Superior temporal gyrus (tissue), 1 donor: Measurements from ENCODE around the gene SCCPDH.
"Not testable (repeated sequence)": the region's sequence is repeated elsewhere in the genome, so short reads cannot be mapped to it uniquely, and the experiment has no call there.

Source experiments
- DNase-seq: peaks from one replicate; pipeline ENCODE4 v3.0.0-alpha.2; 2016; ENCODE audit errors: extremely low spot score

Gene SCCPDH

DNA sequence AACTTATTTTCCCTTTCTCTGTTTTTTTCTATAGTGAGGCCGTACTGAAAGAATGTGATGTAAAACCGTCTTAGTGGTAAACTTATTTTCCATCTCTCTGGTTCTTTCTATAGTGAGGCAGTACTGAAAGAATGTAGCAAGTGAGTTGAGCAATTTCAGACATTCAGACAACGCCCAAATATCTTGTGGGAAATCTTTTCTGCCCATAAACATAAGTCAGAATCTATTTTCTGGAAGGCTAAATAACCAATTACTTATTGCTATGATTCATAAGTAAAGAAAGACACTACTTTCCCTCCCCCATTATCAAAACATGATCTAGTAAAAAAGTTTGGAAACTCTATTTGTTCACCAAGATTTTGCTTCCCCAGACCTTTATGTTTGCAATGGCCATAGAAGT is 18.8 kb upstream of the SCCPDH start:
- DNase-seq = no peak

GRCh38 chr1:246708166-246708565 is 16.0 kb upstream of the SCCPDH start:
- DNase-seq = no peak

DNA sequence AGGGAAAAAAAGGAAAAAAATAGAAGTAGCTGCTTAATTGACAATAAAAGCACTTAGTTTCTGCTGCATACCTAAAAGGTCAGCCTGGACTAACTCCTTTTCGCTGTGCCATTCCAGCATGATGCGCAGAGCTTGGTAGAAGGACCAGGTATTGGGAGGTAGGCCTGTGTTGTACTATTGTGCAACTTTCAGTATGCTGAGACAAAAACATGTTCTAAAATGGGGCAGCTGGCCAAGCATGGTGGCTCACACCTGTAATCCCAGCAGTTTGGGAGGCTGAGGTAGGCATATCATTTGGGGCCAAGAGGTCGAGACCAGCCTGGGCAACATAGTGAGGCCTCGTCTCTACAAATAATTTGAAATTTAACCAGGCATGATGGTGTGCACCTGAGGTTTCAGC is 15.0 kb upstream of the SCCPDH start:
- DNase-seq = no peak

GRCh38 chr1:246709835-246710234 is 14.4 kb upstream of the SCCPDH start:
- DNase-seq = no peak

DNA sequence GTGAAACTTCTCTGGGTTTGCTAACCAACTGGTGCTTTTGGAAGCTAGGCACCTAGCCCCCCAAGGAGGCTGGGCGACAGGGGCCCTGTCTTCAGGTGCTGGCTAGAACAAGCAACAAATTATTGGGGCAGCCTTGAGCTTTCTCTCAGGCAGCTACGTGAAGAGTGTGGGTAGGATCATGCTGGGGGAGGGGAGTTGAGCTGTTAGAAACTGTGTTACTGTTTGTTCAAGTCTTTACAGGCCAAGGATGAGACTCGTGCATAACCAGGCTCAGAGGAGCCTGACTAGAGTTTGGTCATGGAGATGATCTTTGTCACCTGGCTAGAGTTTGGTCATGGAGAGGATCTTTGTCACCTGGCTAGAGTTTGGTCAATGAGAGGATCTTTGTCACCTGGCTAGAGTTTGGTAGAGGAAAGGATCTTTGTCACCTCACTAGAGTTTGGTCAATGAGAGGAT is 12.6 kb upstream of the SCCPDH start:
- no peak for DNase-seq

DNA sequence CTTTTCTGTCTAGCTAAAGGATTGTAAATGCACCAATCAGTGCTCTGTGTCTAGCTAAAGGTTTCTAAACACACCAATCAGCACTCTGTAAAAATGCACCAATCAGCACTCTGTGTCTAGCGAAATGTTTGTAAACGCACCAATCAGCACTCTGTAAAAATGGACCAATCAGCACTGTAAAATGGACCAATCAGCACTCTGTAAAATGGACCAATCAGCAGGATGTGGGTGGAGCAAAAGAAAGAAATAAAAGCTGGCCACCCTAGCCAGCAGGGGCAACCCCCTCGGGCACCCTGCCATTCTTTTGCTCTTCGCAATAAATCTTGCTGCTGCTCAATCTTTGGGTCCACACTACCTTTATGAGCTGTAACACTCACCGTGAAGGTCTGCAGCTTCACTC is 11.8 kb upstream of the SCCPDH start:
- DNase-seq = not testable (repeated sequence)

GRCh38 chr1:246719361-246719760 is 4.8 kb upstream of the SCCPDH start:
- not testable (repeated sequence) for DNase-seq

DNA sequence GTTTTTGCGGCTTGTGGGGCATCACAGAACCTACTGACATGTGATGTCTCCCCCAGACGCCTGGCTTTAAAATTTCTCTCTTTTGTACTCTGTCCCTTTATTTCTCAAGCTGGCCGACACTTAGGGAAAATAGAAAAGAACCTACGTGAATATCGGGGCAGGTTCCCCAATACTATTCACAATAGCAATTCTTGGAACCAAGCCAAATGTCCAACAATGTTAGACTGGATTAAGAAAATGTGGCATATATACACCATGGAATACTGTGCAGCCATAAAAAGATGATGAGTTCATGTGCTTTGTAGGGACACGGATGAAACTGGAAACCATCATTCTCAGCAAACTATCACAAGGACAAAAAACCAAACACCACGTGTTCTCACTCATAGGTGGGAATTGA is 3.4 kb upstream of the SCCPDH start:
- DNase-seq = not testable (repeated sequence)

- DNase-seq = no peak
These were observed 1.5 kb upstream of the SCCPDH start for GRCh38 chr1:246722720-246723119.

DNA sequence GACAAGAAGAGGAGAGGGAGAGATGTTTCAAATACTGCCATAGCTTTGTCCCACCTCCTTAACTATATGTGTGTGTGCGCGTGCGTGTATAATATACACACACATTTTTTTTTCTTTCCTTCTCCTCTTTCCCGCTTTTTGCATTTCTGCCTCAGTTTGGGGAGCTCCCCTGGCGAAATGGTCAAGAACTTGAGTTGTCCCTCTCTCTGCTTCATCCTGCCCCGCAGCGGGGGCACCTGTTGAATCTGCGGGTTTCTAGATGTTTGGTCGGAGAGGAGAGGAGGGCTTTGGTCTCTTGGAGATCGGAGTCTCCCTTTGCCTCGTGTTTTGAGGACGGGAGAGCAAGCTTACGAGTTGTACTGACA is 504 bp downstream of the SCCPDH start:
- peak; percentile 67 for DNase-seq

DNA sequence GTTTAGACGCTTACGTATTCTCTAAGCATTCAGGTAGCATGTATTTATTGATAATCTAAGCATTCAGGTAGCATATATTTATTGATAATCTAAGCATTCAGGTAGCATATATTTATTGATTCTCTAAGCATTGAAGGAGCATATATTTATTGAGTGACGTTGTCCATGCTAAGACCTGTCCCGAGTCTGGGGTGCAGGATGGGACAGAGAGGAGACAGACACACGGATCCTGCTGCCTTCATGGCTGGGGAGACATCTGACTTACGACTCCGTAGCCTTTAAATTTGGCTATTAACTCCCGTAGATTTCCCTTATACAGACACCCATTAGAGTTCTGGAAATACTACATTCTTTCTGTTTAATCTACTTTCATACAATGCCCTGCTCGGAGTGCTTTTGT is 982 bp downstream of the SCCPDH start:
- peak; percentile 26 for DNase-seq

DNA sequence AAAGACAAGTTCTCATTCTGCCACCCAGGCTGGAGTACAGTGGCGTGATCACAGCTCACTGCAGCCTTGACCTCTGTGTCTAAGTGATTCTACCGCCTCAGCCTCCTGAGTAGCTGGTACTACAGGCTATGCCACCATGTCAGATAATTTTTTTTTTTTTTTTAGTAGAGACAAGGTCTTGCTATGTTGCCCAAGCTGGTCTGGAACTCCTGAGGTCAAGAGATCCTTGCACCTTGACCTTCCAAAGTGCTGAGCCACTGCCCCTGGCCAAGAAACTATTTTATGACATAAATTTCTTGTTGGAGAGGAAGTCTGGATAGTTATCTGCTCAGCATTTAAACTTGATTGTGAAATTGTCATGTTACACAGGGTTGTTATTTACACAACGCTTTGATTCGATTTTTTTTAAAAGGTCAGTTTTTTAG is 2.1 kb downstream of the SCCPDH start:
- no peak for DNase-seq

DNA sequence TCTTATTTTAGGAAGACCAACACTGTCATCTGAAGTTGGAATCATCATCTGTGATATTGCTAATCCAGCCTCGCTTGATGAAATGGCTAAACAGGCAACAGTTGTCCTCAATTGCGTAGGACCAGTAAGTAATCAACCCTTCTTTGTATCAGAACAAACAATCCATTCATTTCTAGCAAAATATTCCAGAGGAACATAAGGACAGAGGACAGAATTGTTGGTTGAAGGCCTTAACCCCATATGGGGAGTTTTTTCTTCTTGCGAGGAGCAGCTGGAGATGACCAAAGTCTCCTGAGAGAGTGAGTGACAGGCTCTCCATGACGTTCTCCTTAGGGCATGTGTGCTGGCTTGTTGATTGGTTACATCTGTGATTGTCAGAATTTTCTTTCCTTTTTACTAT is 2.7 kb downstream of the SCCPDH start:
- peak; percentile 92 for DNase-seq

GRCh38 chr1:246727594-246727993 is 3.4 kb downstream of the SCCPDH start:
- no peak for DNase-seq

DNA sequence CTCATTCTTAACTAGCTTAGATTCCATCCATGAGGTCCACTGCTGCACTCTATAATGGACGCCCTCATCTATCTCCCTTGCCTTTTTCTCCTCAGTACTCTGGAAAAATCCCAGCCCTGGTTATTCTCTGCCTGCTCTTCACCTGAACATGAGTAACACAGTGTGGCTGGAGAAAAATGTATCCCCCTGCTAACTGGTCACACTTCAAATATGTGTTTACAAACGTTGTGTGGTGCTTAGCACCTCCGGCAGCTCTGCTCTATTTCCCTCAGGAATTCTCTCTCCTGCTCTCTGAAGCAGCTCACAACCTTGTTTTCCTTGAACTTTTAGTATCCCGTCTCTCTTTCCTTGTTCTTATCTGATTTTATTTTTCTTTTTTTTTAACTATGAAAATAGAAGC is 4.1 kb downstream of the SCCPDH start:
- no peak for DNase-seq

- not testable (repeated sequence) for DNase-seq
These were observed 4.8 kb downstream of the SCCPDH start for GRCh38 chr1:246729040-246729439.

DNA sequence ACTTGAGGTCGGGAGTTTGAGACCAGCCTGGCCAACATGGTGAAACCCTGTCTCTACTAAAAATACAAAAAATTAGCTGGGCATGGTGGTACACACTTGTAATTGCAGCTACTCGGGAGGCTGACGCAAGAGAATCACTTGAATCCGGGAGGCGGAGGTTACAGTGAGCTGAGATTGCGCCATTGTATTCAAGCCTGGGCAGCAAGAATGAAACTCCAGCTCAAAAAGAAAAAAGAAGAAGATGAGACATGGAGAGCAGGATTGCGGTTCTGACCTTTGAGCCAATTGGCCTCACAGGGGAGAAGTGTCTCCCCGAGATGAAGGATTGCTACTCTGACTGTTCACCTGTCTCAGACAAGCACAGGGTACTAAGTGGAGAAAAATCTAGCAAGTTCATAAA is 6.6 kb downstream of the SCCPDH start:
- DNase-seq = no peak

DNA sequence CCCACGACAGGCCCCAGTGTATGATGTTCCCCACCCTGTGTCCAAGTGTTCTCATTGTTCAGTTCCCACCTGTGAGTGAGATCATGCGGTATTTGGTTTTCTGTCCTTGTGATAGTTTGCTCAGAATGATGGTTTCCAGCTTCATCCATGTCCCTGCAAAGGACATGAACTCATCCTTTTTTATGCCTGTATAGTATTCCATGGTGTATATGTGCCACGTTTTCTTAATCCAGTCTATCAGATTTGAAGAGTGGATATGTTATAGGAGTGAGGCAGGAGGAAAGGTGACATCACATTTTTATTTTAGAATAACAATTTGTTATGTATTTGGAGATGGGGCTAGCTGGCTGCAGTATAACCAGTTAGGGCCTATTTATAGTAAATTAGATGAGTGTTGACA is 7.7 kb downstream of the SCCPDH start:
- not testable (repeated sequence) for DNase-seq

- no peak for DNase-seq
These were observed 9.5 kb downstream of the SCCPDH start for GRCh38 chr1:246733704-246734103.

DNA sequence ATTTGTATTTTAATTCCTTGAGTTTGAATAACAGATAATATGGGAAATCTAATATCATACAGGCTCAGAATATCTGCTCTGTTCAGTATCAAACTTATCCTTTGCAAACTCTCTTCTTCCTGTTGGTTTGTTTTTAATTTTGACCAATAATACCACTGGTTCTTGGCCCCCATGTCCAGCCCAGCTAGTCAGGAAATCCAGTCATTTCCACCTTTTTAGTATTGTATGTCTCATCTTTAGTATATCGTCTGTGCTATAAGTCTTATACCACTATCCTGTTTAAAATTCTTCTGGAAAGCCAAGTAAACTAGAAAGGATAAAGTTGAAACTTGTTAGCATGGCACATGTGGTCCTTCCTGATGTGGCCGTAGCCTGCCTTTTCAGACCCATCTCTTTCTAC is 10.7 kb downstream of the SCCPDH start:
- no peak for DNase-seq

DNA sequence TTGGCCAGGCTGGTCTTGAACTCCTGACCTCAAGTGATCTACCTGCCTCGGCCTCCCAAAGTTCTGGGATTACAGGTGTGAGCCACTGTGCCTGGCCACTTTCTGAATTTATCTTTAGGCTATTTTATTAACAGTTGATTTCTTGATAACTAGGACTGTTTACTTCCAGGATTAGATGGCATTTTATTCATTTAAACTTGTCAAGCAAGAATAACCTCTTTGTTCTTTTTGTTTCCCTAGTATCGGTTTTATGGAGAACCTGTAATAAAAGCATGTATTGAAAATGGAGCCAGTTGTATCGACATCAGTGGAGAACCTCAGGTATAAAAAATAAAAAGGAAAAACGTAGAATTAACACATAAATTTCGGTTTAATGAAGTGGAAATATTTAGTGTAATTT is 11.5 kb downstream of the SCCPDH start:
- no peak for DNase-seq

- no peak for DNase-seq
These were observed 18.2 kb downstream of the SCCPDH start for GRCh38 chr1:246742396-246742795.

DNA sequence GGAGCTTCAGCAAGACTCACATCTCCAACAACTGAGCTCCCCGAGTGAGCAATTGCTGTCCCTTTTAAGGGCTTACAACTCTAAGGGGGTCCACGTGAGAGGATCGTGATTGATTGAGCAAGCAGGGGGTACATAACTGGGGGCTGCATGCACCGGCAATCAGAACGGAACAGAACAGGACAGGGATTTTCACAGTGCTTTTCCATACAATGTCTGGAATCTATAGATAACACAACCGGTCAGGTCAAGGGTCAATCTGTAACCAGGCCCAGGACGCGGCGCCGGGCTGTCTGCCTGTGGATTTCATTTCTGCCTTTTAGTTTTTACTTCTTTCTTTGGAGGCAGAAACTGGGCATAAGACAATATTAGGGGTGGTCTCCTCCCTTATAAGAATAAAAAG is 21.9 kb downstream of the SCCPDH start:
- DNase-seq = not testable (repeated sequence)

- no peak for DNase-seq
These were observed 23.8 kb downstream of the SCCPDH start for GRCh38 chr1:246748006-246748405.

- no peak for DNase-seq
These were observed 24.7 kb downstream of the SCCPDH start for GRCh38 chr1:246748867-246749266.
